Trophoblast cell (in vitro differentiated cells and primary cell): Measurements from ENCODE around the gene PSG3.
"Not testable (repeated sequence)": the region's sequence is repeated elsewhere in the genome, so short reads cannot be mapped to it uniquely, and the experiment has no call there.

Experiments used
- DNase-seq, 2 donors: peaks; one replicate each; pipeline ENCODE4 v3.0.0-alpha.2; 2016
- H2AFZ ChIP-seq: 2 replicates; pipeline ENCODE4 v1.6.1; 2013; ENCODE audit warnings: low read length, moderate library complexity, mild to moderate bottlenecking; ENCODE audit not compliant: insufficient read depth, poor library complexity
- H2AK5ac ChIP-seq: 2 replicates; pipeline ENCODE4 v1.6.1; 2013; ENCODE audit warnings: mild to moderate bottlenecking, low read length
- H2BK120ac ChIP-seq: 2 replicates; pipeline ENCODE4 v1.6.1; 2013; ENCODE audit warnings: low read length, mild to moderate bottlenecking, moderate library complexity; ENCODE audit not compliant: insufficient read depth, poor library complexity
- H2BK12ac ChIP-seq: 2 replicates; pipeline ENCODE4 v1.6.1; 2013; ENCODE audit warnings: mild to moderate bottlenecking, low read length, moderate library complexity
- H2BK5ac ChIP-seq: 2 replicates; pipeline ENCODE4 v1.6.1; 2013; ENCODE audit warnings: low read length, low read depth, moderate library complexity, mild to moderate bottlenecking; ENCODE audit not compliant: poor library complexity
- H3K14ac ChIP-seq: 2 replicates; pipeline ENCODE4 v1.6.1; 2013; ENCODE audit warnings: mild to moderate bottlenecking, low read length
- H3K18ac ChIP-seq: 2 replicates; pipeline ENCODE4 v1.6.1; 2013; ENCODE audit warnings: mild to moderate bottlenecking, low read length
- H3K23ac ChIP-seq: 2 replicates; pipeline ENCODE4 v1.6.1; 2013; ENCODE audit warnings: low read length
- H3K27ac ChIP-seq: 2 replicates; pipeline ENCODE4 v1.5.1; 2013; ENCODE audit warnings: low read depth, mild to moderate bottlenecking, inconsistent platforms, low read length, moderate library complexity
- H3K27me3 ChIP-seq: 2 replicates; pipeline ENCODE4 v1.6.1; 2013; ENCODE audit warnings: inconsistent platforms, mild to moderate bottlenecking, low read length, moderate library complexity; ENCODE audit not compliant: insufficient read depth
- H3K36me3 ChIP-seq, 2 experiments: 1 replicate in 1 of 2; 2 replicates in 1 of 2; pipeline ENCODE4 v1.6.1; 2013; ENCODE audit warnings: low read length in 2 of 2, mild to moderate bottlenecking in 2 of 2, moderate library complexity in 1 of 2; ENCODE audit not compliant: insufficient read depth in 2 of 2, control insufficient read depth in 1 of 2
- H3K4ac ChIP-seq: 2 replicates; pipeline ENCODE4 v1.6.1; 2013; ENCODE audit warnings: low read depth, mild to moderate bottlenecking, low read length, moderate library complexity
- H3K4me1 ChIP-seq, 2 experiments: 1 replicate in 1 of 2; 2 replicates in 1 of 2; pipeline ENCODE4 v1.6.1; 2013; ENCODE audit warnings: low read length in 2 of 2, mild to moderate bottlenecking in 2 of 2, moderate library complexity in 1 of 2; ENCODE audit not compliant: insufficient read depth in 2 of 2, control insufficient read depth in 1 of 2
- H3K4me2 ChIP-seq: 2 replicates; pipeline ENCODE4 v1.6.1; 2013; ENCODE audit warnings: inconsistent platforms, mild to moderate bottlenecking, low read length, moderate library complexity
- H3K4me3 ChIP-seq: 2 replicates; pipeline ENCODE4 v1.5.1; 2013; ENCODE audit warnings: mild to moderate bottlenecking, low read depth, low read length, inconsistent platforms
- H3K79me1 ChIP-seq: one replicate; pipeline ENCODE4 v1.6.1; 2013; ENCODE audit warnings: low read length
- H3K79me2 ChIP-seq: 2 replicates; pipeline ENCODE4 v1.6.1; 2013; ENCODE audit warnings: low read length, mild to moderate bottlenecking; ENCODE audit not compliant: control insufficient read depth, insufficient read depth, poor library complexity
- H3K9ac ChIP-seq: 2 replicates; pipeline ENCODE4 v1.6.1; 2013; ENCODE audit warnings: mild to moderate bottlenecking, low read length
- H3K9me3 ChIP-seq: 2 replicates; pipeline ENCODE4 v1.6.1; 2013; ENCODE audit warnings: low read depth, mild to moderate bottlenecking, control low read depth, inconsistent platforms, low read length; ENCODE audit not compliant: insufficient read depth
- H4K12ac ChIP-seq: 2 replicates; pipeline ENCODE4 v1.6.1; 2013; ENCODE audit warnings: low read depth, mild to moderate bottlenecking, low read length, moderate library complexity
- H4K8ac ChIP-seq: 2 replicates; pipeline ENCODE4 v1.6.1; 2013; ENCODE audit warnings: low read depth, mild to moderate bottlenecking, low read length, moderate library complexity
- H4K91ac ChIP-seq: one replicate; pipeline ENCODE4 v1.6.1; 2013; ENCODE audit warnings: low read depth, mild to moderate bottlenecking, low read length, moderate library complexity
- WGBS: extraction: QIAGEN DNeasy Blood & Tissue Kit; methylation state at CpG from one replicate; pipeline ENCODE4 v1.1.7; 2013; ENCODE audit warnings: missing lambda C conversion rate; ENCODE audit not compliant: insufficient read length, insufficient coverage; ENCODE audit errors: extremely low coverage; 5-methylcytosine and 5-hydroxymethylcytosine counted together

Gene PSG3

GRCh38 chr19:42762789-42763188, 22.5 kb upstream of the PSG3 start:
- no peak for DNase-seq
- H3K9me3 ChIP-seq, result peaks cover 37% of the 10 kb centered on the region
- no peak overlapping the region for H3K14ac ChIP-seq
- no peak overlapping the region for H3K18ac ChIP-seq
- no peaks in the 10 kb centered on the region for H3K79me2 ChIP-seq
- H3K9ac ChIP-seq, result no peak overlapping the region
- no peak overlapping the region for H2AK5ac ChIP-seq
- no peak overlapping the region for H2BK5ac ChIP-seq
- H2BK12ac ChIP-seq, result no peak overlapping the region
- no peaks in the 10 kb centered on the region for H3K27me3 ChIP-seq
- no peaks in the 10 kb centered on the region for H3K4me1 ChIP-seq
- H3K4ac ChIP-seq, result no peak overlapping the region
- no CpG with 5 or more reads among the region's 2 CpGs for WGBS
- H2AFZ ChIP-seq, result no peak overlapping the region
- H4K91ac ChIP-seq, result no peak overlapping the region
- H4K12ac ChIP-seq, result no peak overlapping the region
- H3K36me3 ChIP-seq, result no peaks in the 10 kb centered on the region
- H3K23ac ChIP-seq, result no peak overlapping the region
- no peaks in the 10 kb centered on the region for H3K79me1 ChIP-seq
- no peak overlapping the region for H2BK120ac ChIP-seq
- no peak overlapping the region for H4K8ac ChIP-seq
- no peak overlapping the region for H3K27ac ChIP-seq
- H3K4me3 ChIP-seq, result no peak overlapping the region
- H3K4me2 ChIP-seq, result no peak overlapping the region

- not testable (repeated sequence) for H4K91ac ChIP-seq, H3K4me3 ChIP-seq, H2BK5ac ChIP-seq, H3K27me3 ChIP-seq, DNase-seq, H3K27ac ChIP-seq, H2BK12ac ChIP-seq, H3K9ac ChIP-seq, H3K4me1 ChIP-seq, H3K4me2 ChIP-seq, H3K4ac ChIP-seq, H3K79me2 ChIP-seq, H3K14ac ChIP-seq, H2BK120ac ChIP-seq, H3K36me3 ChIP-seq, H2AFZ ChIP-seq, H2AK5ac ChIP-seq, H4K12ac ChIP-seq, H3K18ac ChIP-seq, H3K79me1 ChIP-seq, H3K23ac ChIP-seq, H4K8ac ChIP-seq
- whole genome bisulfite sequencing, result no CpG with 5 or more reads among the region's 1 CpG
- H3K9me3 ChIP-seq, result peaks cover 34% of the 10 kb centered on the region
These were observed 21.6 kb upstream of the PSG3 start for GRCh38 chr19:42761924-42762295.

GRCh38 chr19:42760954-42761923, 21.0 kb upstream of the PSG3 start:
- H2BK12ac ChIP-seq, H3K4me1 ChIP-seq, H2AFZ ChIP-seq, H3K27ac ChIP-seq, H3K79me2 ChIP-seq, H3K14ac ChIP-seq, H3K9ac ChIP-seq, H3K36me3 ChIP-seq, H3K4me3 ChIP-seq, H4K8ac ChIP-seq, H3K27me3 ChIP-seq, H3K18ac ChIP-seq, H2BK5ac ChIP-seq, H3K4me2 ChIP-seq, H3K4ac ChIP-seq, H4K12ac ChIP-seq, H2BK120ac ChIP-seq, H2AK5ac ChIP-seq, H4K91ac ChIP-seq, H3K79me1 ChIP-seq, H3K23ac ChIP-seq: not testable (repeated sequence)
- DNase-seq, result peak; percentile 73 to 84
- peaks cover 28% of the 10 kb centered on the region for H3K9me3 ChIP-seq
- WGBS, result no CpG with 5 or more reads among the region's 7 CpGs

GRCh38 chr19:42758667-42759066, 18.4 kb upstream of the PSG3 start:
- not testable (repeated sequence) for H3K79me2 ChIP-seq, H2AFZ ChIP-seq, H3K79me1 ChIP-seq, H2BK12ac ChIP-seq, H3K18ac ChIP-seq, H3K23ac ChIP-seq, H3K27me3 ChIP-seq, H2BK120ac ChIP-seq, H2AK5ac ChIP-seq, H3K36me3 ChIP-seq, H2BK5ac ChIP-seq, H3K4me1 ChIP-seq, H3K14ac ChIP-seq, H4K12ac ChIP-seq, H4K91ac ChIP-seq, H3K4ac ChIP-seq, H3K27ac ChIP-seq, H3K4me3 ChIP-seq, H3K4me2 ChIP-seq, H3K9ac ChIP-seq, H4K8ac ChIP-seq
- WGBS, result no CpG with 5 or more reads among the region's 3 CpGs
- peak in 1 of 2 donors; percentile 46 for DNase-seq
- H3K9me3 ChIP-seq, result peaks cover 21% of the 10 kb centered on the region
